Measurements from ENCODE around the gene CNGB1. TPM values are rescaled to one million over a fixed set of nuclear protein-coding genes. Genes with fewer than 3 reads are reported as not detected.

Gene CNGB1
- total and polyA plus RNA-seq, 9 donors = 0.11 TPM; not detected in 8

DNA sequence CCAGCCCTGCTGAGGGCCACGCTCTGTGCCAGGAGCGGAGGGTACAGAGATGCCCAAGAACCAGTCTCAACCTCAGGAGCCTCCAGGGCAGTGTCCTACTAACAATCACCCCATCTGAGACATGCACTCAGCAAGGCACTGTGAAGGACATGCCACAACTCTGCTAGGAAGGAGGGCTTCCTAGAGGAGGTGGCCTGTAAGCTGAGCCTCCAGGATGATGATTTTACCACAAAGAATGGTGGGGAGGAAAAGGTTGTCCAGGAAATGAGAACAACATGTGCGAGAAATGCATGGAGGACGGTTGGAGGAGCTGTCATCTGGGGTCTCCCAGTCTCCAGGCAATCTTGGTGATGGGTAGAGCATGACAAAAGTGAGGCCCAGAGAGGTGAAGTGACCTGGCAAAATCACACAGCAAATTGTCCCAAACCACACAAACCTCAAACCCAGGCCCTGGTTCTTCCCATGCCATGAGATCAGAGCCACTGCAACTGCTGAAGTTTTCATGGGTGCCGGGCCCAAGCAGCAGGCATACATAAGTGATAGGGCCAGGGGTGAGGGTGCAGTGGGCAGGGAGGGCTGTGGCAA lies 30.5 kb downstream of the CNGB1 start:
- no peak for DNase-seq
- TF ChIP-seq, protein P1, sequence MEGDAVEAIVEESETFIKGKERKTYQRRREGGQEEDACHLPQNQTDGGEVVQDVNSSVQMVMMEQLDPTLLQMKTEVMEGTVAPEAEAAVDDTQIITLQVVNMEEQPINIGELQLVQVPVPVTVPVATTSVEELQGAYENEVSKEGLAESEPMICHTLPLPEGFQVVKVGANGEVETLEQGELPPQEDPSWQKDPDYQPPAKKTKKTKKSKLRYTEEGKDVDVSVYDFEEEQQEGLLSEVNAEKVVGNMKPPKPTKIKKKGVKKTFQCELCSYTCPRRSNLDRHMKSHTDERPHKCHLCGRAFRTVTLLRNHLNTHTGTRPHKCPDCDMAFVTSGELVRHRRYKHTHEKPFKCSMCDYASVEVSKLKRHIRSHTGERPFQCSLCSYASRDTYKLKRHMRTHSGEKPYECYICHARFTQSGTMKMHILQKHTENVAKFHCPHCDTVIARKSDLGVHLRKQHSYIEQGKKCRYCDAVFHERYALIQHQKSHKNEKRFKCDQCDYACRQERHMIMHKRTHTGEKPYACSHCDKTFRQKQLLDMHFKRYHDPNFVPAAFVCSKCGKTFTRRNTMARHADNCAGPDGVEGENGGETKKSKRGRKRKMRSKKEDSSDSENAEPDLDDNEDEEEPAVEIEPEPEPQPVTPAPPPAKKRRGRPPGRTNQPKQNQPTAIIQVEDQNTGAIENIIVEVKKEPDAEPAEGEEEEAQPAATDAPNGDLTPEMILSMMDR (IDR thresholded peaks at IDR 0.05) = no peak
- TF ChIP-seq EP300 (IDR thresholded peaks at IDR 0.05) = no peak
- TF ChIP-seq POLR2A (IDR thresholded peaks at IDR 0.05) = no peak
- Histone ChIP-seq H3K4me1 (ENCODE audit: insufficient read depth) (no peaks in the 10 kb centered on the region), H3K36me3 (no peaks in the 10 kb centered on the region), H3K27ac (no peak overlapping the region), H3K4me3 (no peak overlapping the region), H3K9me3 (no peaks in the 10 kb centered on the region), H3K27me3 (no peaks in the 10 kb centered on the region)
- WGBS, 3 donors = 88 to 95% (median 90%) methylated on average over 5 of the region's 5 CpGs
- intact Hi-C loops (cut with DNase I) = no loop called here

DNA sequence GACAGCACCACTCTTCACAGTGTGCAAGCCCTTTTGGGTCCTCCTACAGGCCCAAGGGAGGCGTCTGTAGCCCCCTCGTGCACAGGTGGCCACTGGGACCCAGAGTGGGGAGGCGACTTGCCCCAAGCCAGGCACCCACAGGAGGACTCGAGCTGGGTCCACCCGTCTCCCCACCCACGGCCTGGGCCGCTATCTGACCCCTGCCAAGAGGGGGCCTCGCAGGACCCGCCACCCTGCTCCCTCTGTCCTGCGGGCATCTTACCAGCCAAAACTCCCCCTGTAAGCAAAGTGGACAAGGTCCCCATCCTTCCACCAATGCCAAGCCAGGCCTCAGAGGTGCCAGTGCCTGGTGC lies 31.1 kb downstream of the CNGB1 start:
- TF ChIP-seq POLR2A (IDR thresholded peaks at IDR 0.05) = no peak
- TF ChIP-seq, protein P1 (IDR thresholded peaks at IDR 0.05) = no peak
- TF ChIP-seq EP300 (IDR thresholded peaks at IDR 0.05) = no peak
- Histone ChIP-seq H3K27ac (no peak overlapping the region), H3K4me1 (ENCODE audit: insufficient read depth) (no peaks in the 10 kb centered on the region), H3K36me3 (no peaks in the 10 kb centered on the region), H3K4me3 (no peak overlapping the region), H3K9me3 (no peaks in the 10 kb centered on the region), H3K27me3 (no peaks in the 10 kb centered on the region)
- 82 to 91% (median 84%) methylated on average over 10 of the region's 10 CpGs for WGBS, 3 donors
- DNase-seq = no peak
- intact Hi-C loops (cut with DNase I) = no loop called here

- Histone ChIP-seq H3K27ac (no peak overlapping the region), H3K9me3 (no peaks in the 10 kb centered on the region), H3K4me3 (no peak overlapping the region), H3K36me3 (no peaks in the 10 kb centered on the region), H3K4me1 (ENCODE audit: insufficient read depth) (no peaks in the 10 kb centered on the region), H3K27me3 (no peaks in the 10 kb centered on the region)
- DNase-seq = peak in 3 of 5 donors; percentile 23 to 50 (median 26)
- intact Hi-C loops (cut with DNase I) = no loop called here
- TF ChIP-seq POLR2A (IDR thresholded peaks at IDR 0.05) (no peak), EP300 (IDR thresholded peaks at IDR 0.05) (no peak)
- TF ChIP-seq, protein P1 (IDR thresholded peaks at IDR 0.05) = no peak
- WGBS, 3 donors = 57 to 62% (median 59%) methylated on average over 13 of the region's 13 CpGs
Observed at GRCh38 chr16:57938936-57939871, 31.7 kb downstream of the CNGB1 start.

GRCh38 chr16:57938484-57938883 lies 32.4 kb downstream of the CNGB1 start:
- no peaks in the 10 kb centered on the region for H3K9me3 ChIP-seq
- no peaks in the 10 kb centered on the region for H3K36me3 ChIP-seq
- TF ChIP-seq EP300 (IDR thresholded peaks at IDR 0.05) = no peak
- 93 to 96% (median 93%) methylated on average over 6 of the region's 6 CpGs for WGBS, 3 donors
- H3K4me3 ChIP-seq = no peak overlapping the region
- intact Hi-C loops (cut with DNase I) = no loop called here
- H3K27ac ChIP-seq = no peak overlapping the region
- H3K4me1 ChIP-seq (ENCODE audit: insufficient read depth) = no peaks in the 10 kb centered on the region
- DNase-seq = no peak
- H3K27me3 ChIP-seq = no peaks in the 10 kb centered on the region

DNA sequence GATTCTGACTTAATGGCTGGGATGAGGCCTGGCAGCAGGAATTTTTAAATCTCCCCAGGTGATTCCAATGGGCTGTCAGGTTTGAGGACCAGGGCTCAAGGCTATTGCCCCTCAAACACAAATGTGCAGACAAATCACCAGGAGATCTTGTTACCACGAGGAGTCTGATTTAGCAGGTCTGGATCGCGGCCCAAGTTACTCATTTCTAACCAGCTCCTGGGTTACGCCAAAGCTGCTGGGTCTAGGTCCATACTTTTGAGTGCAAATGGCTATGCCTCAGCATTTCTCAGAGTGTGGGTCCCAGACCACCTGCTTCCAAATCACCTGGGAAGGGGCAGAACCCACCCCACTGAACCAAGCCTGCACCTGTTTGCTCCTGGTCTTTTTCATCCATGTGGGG lies 33.1 kb downstream of the CNGB1 start:
- no peaks in the 10 kb centered on the region for H3K9me3 ChIP-seq
- H3K27me3 ChIP-seq = no peaks in the 10 kb centered on the region
- no peaks in the 10 kb centered on the region for H3K4me1 ChIP-seq (ENCODE audit: insufficient read depth)
- DNase-seq = no peak
- no peaks in the 10 kb centered on the region for H3K36me3 ChIP-seq
- TF ChIP-seq EP300 (IDR thresholded peaks at IDR 0.05) (no peak), POLR2A (IDR thresholded peaks at IDR 0.05) (no peak)
- TF ChIP-seq, protein P1 (IDR thresholded peaks at IDR 0.05) = no peak
- WGBS, 3 donors = 77 to 83% (median 78%) methylated on average over 4 of the region's 4 CpGs
- H3K27ac ChIP-seq = no peak overlapping the region
- H3K4me3 ChIP-seq = no peak overlapping the region
- intact Hi-C loops (cut with DNase I) = no loop called here

Data from ovary (tissue), 9 donors.